Glutamatergic neuron (in vitro differentiated cells): ENCODE measurements around the gene PEX12. TPM values are rescaled to one million over a fixed set of nuclear protein-coding genes. Genes with fewer than 3 reads are reported as not detected.

Experiments
- DNase-seq: peaks from one replicate; pipeline ENCODE4 v3.0.0; 2022
- H3K27ac Mint-ChIP-seq: one replicate; pipeline ENCODE4 v1.8.0; 2020; ENCODE audit warnings: mild to moderate bottlenecking, mixed read lengths, inconsistent platforms; ENCODE audit not compliant: unreplicated experiment
- H3K27me3 Mint-ChIP-seq: one replicate; pipeline ENCODE4 v1.8.0; 2020; ENCODE audit warnings: mild to moderate bottlenecking, moderate library complexity, mixed read lengths, inconsistent platforms; ENCODE audit not compliant: unreplicated experiment
- H3K36me3 Mint-ChIP-seq: one replicate; pipeline ENCODE4 v1.8.0; 2020; ENCODE audit warnings: mild to moderate bottlenecking, mixed read lengths, inconsistent platforms; ENCODE audit not compliant: unreplicated experiment
- H3K4me1 Mint-ChIP-seq: one replicate; pipeline ENCODE4 v1.8.0; 2020; ENCODE audit warnings: mild to moderate bottlenecking, low read depth, mixed read lengths, inconsistent platforms; ENCODE audit not compliant: unreplicated experiment
- H3K4me3 Mint-ChIP-seq: one replicate; pipeline ENCODE4 v1.8.0; 2020; ENCODE audit warnings: mild to moderate bottlenecking, mixed read lengths, inconsistent platforms; ENCODE audit not compliant: unreplicated experiment
- H3K9me3 Mint-ChIP-seq: one replicate; pipeline ENCODE4 v1.8.0; 2020; ENCODE audit warnings: mild to moderate bottlenecking, moderate library complexity, mixed read lengths, inconsistent platforms; ENCODE audit not compliant: unreplicated experiment
- CTCF ChIP-seq: fragments of 200-600 bp; sonication (generic); IDR thresholded peaks from one replicate; pipeline ENCODE4 v1.5.0; 2021; ENCODE audit not compliant: partially characterized antibody, unreplicated experiment
- total RNA-seq: library from RNA; stranded (reverse); fragmentation: NEBNext Ultra II Directional; extraction: Animal tissue kit (Norgen Biotek cat#: 25700); gene quantifications from one replicate; pipeline ENCODE4 v1.2.1, GENCODE V29; 2021; ENCODE audit not compliant: unreplicated experiment

Gene PEX12
- total RNA-seq, 1 donor from 2014 or later, result 3.1 TPM

- Mint-ChIP-seq H3K36me3 (no peaks in the 10 kb centered on the region), H3K4me1 (peaks cover 11% of the 10 kb centered on the region), H3K4me3 (no peak overlapping the region), H3K27ac (no peak overlapping the region), H3K27me3 (peaks cover 13% of the 10 kb centered on the region), H3K9me3 (peaks cover 14% of the 10 kb centered on the region)
- no peak for TF ChIP-seq CTCF
- no peak for DNase-seq
These were observed 5.7 kb upstream of the PEX12 start for GRCh38 chr17:35584061-35584460.

GRCh38 chr17:35578929-35579432 lies 610 bp upstream of the PEX12 start:
- H3K4me3 Mint-ChIP-seq, result peak overlapping the region; percentile 97
- peaks cover 5% of the 10 kb centered on the region for H3K4me1 Mint-ChIP-seq
- DNase-seq, result no peak

GRCh38 chr17:35577830-35578196 lies 558 bp downstream of the PEX12 start:
- H3K9me3 Mint-ChIP-seq, result no peaks in the 10 kb centered on the region

More at GRCh38 chr17:35578929-35579432, 610 bp upstream of the PEX12 start:
- no peak for TF ChIP-seq CTCF
- H3K27me3 Mint-ChIP-seq, result peaks cover 3% of the 10 kb centered on the region
- H3K27ac Mint-ChIP-seq, result peak overlapping the region; percentile 89
- H3K36me3 Mint-ChIP-seq, result no peaks in the 10 kb centered on the region
- H3K9me3 Mint-ChIP-seq, result no peaks in the 10 kb centered on the region

GRCh38 chr17:35575759-35576158 lies 2.6 kb downstream of the PEX12 start:
- TF ChIP-seq CTCF, result no peak
- no peaks in the 10 kb centered on the region for H3K27me3 Mint-ChIP-seq
- peaks cover 5% of the 10 kb centered on the region for H3K4me1 Mint-ChIP-seq
- no peak for DNase-seq
- H3K4me3 Mint-ChIP-seq, result peak overlapping the region; percentile 6
- H3K27ac Mint-ChIP-seq, result no peak overlapping the region
- H3K36me3 Mint-ChIP-seq, result no peaks in the 10 kb centered on the region
- no peaks in the 10 kb centered on the region for H3K9me3 Mint-ChIP-seq

More at GRCh38 chr17:35577830-35578196, 558 bp downstream of the PEX12 start:
- no peak for TF ChIP-seq CTCF
- DNase-seq, result no peak
- Mint-ChIP-seq H3K4me3 (peak overlapping the region; percentile 97), H3K4me1 (peaks cover 5% of the 10 kb centered on the region), H3K27ac (peak overlapping the region; percentile 89), H3K36me3 (no peaks in the 10 kb centered on the region), H3K27me3 (no peaks in the 10 kb centered on the region)

- Mint-ChIP-seq H3K4me1 (peaks cover 4% of the 10 kb centered on the region), H3K9me3 (peaks cover 6% of the 10 kb centered on the region), H3K27ac (peak overlapping the region; percentile 35), H3K36me3 (no peaks in the 10 kb centered on the region), H3K4me3 (peak overlapping the region; percentile 76), H3K27me3 (peaks cover 8% of the 10 kb centered on the region)
- DNase-seq, result no peak
- TF ChIP-seq CTCF, result no peak
These were observed 9.0 kb downstream of the PEX12 start for GRCh38 chr17:35569405-35569804.
